IMR-90 (cell line): ENCODE results near the gene MISP3. TPM values are rescaled to one million over a fixed set of nuclear protein-coding genes. Genes with fewer than 3 reads are reported as not detected.
A peak's percentile ranks its signal among the peaks of the same experiment; 100 is the strongest.

Experiments
- ATAC-seq: fragments of 200-7000 bp; cut with Tn5 transposase; 2 replicates; pipeline ENCODE4 v1.9.1; 2020; ENCODE audit warnings: low read depth, mild to moderate bottlenecking, moderate library complexity
- BruUV-seq: library from RNA; stranded (reverse); fragments of 400-500 nt; replicated peaks from 2 replicates; lab custom pipeline; 2021; lab: Mats Ljungman, UMichigan
- CTCF ChIA-PET: fragments of 300-600 bp; formaldehyde crosslinking; extraction: SDS; loops from one replicate; lab custom pipeline; 2021; ENCODE audit warnings: antibody characterized with exemption; lab: Yijun Ruan, JAX
- POLR2A ChIA-PET: fragments of 300-600 bp; sonication (Branson Sonifier 250); formaldehyde crosslinking; loops from one replicate; lab custom pipeline; 2022; ENCODE audit warnings: antibody characterized with exemption; ENCODE audit not compliant: unreplicated experiment; lab: Charles Lee
- DNase-seq: peaks from one replicate; pipeline ENCODE4 v3.0.0; 2013
- H2AFZ ChIP-seq: replicated peaks from 2 replicates; pipeline ENCODE3; 2013; ENCODE audit warnings: low read length, mild to moderate bottlenecking; ENCODE audit not compliant: poor library complexity
- H2AK5ac ChIP-seq: 2 replicates; pipeline ENCODE4 v1.6.1; 2013; ENCODE audit warnings: low read depth, low read length, inconsistent platforms
- H2AK9ac ChIP-seq: replicated peaks from 2 replicates; pipeline ENCODE3; 2013; ENCODE audit warnings: mild to moderate bottlenecking, low read depth, low read length, moderate library complexity; ENCODE audit not compliant: poor library complexity
- H2BK120ac ChIP-seq: 2 replicates; pipeline ENCODE4 v1.6.1; 2013; ENCODE audit warnings: low read depth, low read length, inconsistent platforms
- H2BK15ac ChIP-seq: 3 replicates; pipeline ENCODE4 v1.6.1; 2013; ENCODE audit warnings: low read depth, low read length, inconsistent platforms
- H2BK20ac ChIP-seq: 2 replicates; pipeline ENCODE4 v1.6.1; 2013; ENCODE audit warnings: low read depth, mild to moderate bottlenecking, inconsistent platforms, low read length, moderate library complexity
- H2BK5ac ChIP-seq: 2 replicates; pipeline ENCODE4 v1.6.1; 2013; ENCODE audit warnings: mild to moderate bottlenecking, low read depth, low read length, inconsistent platforms; ENCODE audit not compliant: poor library complexity, severe bottlenecking
- H3K14ac ChIP-seq: replicated peaks from 2 replicates; pipeline ENCODE4 v1.6.1; 2013; ENCODE audit warnings: low read depth, low read length, inconsistent platforms
- H3K18ac ChIP-seq: 2 replicates; pipeline ENCODE4 v1.6.1; 2013; ENCODE audit warnings: low read depth, low read length, control low read depth
- H3K23ac ChIP-seq: 2 replicates; pipeline ENCODE4 v1.6.1; 2013; ENCODE audit warnings: low read depth, low read length, inconsistent platforms
- H3K27ac ChIP-seq: 2 replicates; pipeline ENCODE4 v1.5.1; 2013; ENCODE audit warnings: mild to moderate bottlenecking, control low read depth, low read length; ENCODE audit not compliant: insufficient read depth
- H3K27me3 ChIP-seq: 2 replicates; pipeline ENCODE4 v1.6.1; 2013; ENCODE audit warnings: low read length; ENCODE audit not compliant: control insufficient read depth, insufficient read depth
- H3K36me3 ChIP-seq: 2 replicates; pipeline ENCODE4 v1.6.1; 2013; ENCODE audit warnings: low read length, mixed read lengths; ENCODE audit not compliant: control insufficient read depth, insufficient read depth
- H3K4ac ChIP-seq: 2 replicates; pipeline ENCODE4 v1.6.1; 2013; ENCODE audit warnings: low read depth, low read length, inconsistent platforms
- H3K4me1 ChIP-seq: 2 replicates; pipeline ENCODE4 v1.6.1; 2013; ENCODE audit warnings: low read length, mixed read lengths; ENCODE audit not compliant: control insufficient read depth, insufficient read depth
- H3K4me2 ChIP-seq: 2 replicates; pipeline ENCODE4 v1.6.1; 2013; ENCODE audit warnings: low read depth, mild to moderate bottlenecking, control low read depth, low read length, moderate library complexity
- H3K4me3 ChIP-seq: 2 replicates; pipeline ENCODE4 v1.5.1; 2013; ENCODE audit warnings: low read depth, mild to moderate bottlenecking, control low read depth, low read length, moderate library complexity; ENCODE audit not compliant: insufficient read depth
- H3K56ac ChIP-seq: 2 replicates; pipeline ENCODE4 v1.6.1; 2013; ENCODE audit warnings: low read length, inconsistent platforms; ENCODE audit not compliant: insufficient read depth; ENCODE audit errors: extremely low read depth
- H3K79me1 ChIP-seq, 2 experiments: 2 replicates each; pipeline ENCODE4 v1.6.1; 2013; ENCODE audit warnings: low read length in 2 of 2, inconsistent platforms in 1 of 2, low read depth in 1 of 2
- H3K9ac ChIP-seq: 2 replicates; pipeline ENCODE4 v1.6.1; 2013; ENCODE audit warnings: low read depth, low read length, control low read depth
- H3K9me1 ChIP-seq: 2 replicates; pipeline ENCODE4 v1.6.1; 2013; ENCODE audit warnings: low read length, inconsistent platforms; ENCODE audit not compliant: insufficient read depth
- H3K9me3 ChIP-seq: 2 replicates; pipeline ENCODE4 v1.6.1; 2013; ENCODE audit warnings: low read length; ENCODE audit not compliant: control insufficient read depth, insufficient read depth
- H4K20me1 ChIP-seq: 2 replicates; pipeline ENCODE4 v1.6.1; 2013; ENCODE audit warnings: low read length, inconsistent platforms; ENCODE audit not compliant: insufficient read depth
- H4K5ac ChIP-seq: 2 replicates; pipeline ENCODE4 v1.6.1; 2013; ENCODE audit warnings: mild to moderate bottlenecking, low read depth, low read length, control low read depth
- H4K8ac ChIP-seq, 2 experiments: 2 replicates each; pipeline ENCODE4 v1.6.1; 2013; ENCODE audit warnings: low read depth in 2 of 2, low read length in 2 of 2, control low read depth in 1 of 2, inconsistent platforms in 1 of 2
- H4K91ac ChIP-seq: 2 replicates; pipeline ENCODE4 v1.6.1; 2013; ENCODE audit warnings: low read depth, low read length, inconsistent platforms; ENCODE audit not compliant: insufficient read depth
- BHLHE40 ChIP-seq: fragments of 150-350 bp; IDR thresholded peaks from 2 replicates; pipeline ENCODE4 v1.6.1; 2016; ENCODE audit warnings: mild to moderate bottlenecking, low read depth, low read length
- CEBPB ChIP-seq: IDR thresholded peaks from 2 replicates; pipeline ENCODE4 v1.6.1; 2012; ENCODE audit warnings: low read depth, low read length, improper control_type of control experiment
- CHD1 ChIP-seq: IDR thresholded peaks from 2 replicates; pipeline ENCODE4 v1.6.1; 2012; ENCODE audit warnings: low read depth, low read length, improper control_type of control experiment
- ELK1 ChIP-seq: fragments of 150-350 bp; IDR thresholded peaks from 2 replicates; pipeline ENCODE4 v1.6.1; 2016; ENCODE audit warnings: low read depth, mild to moderate bottlenecking, low read length, moderate library complexity, borderline replicate concordance
- FOS ChIP-seq: fragments of 150-350 bp; IDR thresholded peaks from 2 replicates; pipeline ENCODE4 v1.6.1; 2016; ENCODE audit warnings: low read depth, low read length
- MAFK ChIP-seq: IDR thresholded peaks from 2 replicates; pipeline ENCODE4 v1.6.1; 2012; ENCODE audit warnings: low read depth, low read length, improper control_type of control experiment
- MAZ ChIP-seq: IDR thresholded peaks from 2 replicates; pipeline ENCODE4 v1.6.1; 2012; ENCODE audit warnings: low read depth, mild to moderate bottlenecking, low read length, improper control_type of control experiment, moderate library complexity, borderline replicate concordance
- MXI1 ChIP-seq: IDR thresholded peaks from 2 replicates; pipeline ENCODE4 v1.6.1; 2012; ENCODE audit warnings: low read depth, mild to moderate bottlenecking, low read length, moderate library complexity, borderline replicate concordance
- NFE2L2 ChIP-seq: fragments of 150-350 bp; IDR thresholded peaks from 2 replicates; pipeline ENCODE4 v1.6.1; 2016; ENCODE audit warnings: low read depth, mild to moderate bottlenecking, low read length
- POLR2A ChIP-seq: IDR thresholded peaks from 2 replicates; pipeline ENCODE4 v1.6.1; 2012; ENCODE audit warnings: mild to moderate bottlenecking, low read depth, low read length
- RAD21 ChIP-seq: IDR thresholded peaks from 2 replicates; pipeline ENCODE4 v1.6.1; 2012; ENCODE audit warnings: low read length, improper control_type of control experiment
- RCOR1 ChIP-seq: IDR thresholded peaks from 2 replicates; pipeline ENCODE4 v1.6.1; 2012; ENCODE audit warnings: mild to moderate bottlenecking, low read length, improper control_type of control experiment; ENCODE audit not compliant: insufficient replicate concordance
- RFX5 ChIP-seq: IDR thresholded peaks from 2 replicates; pipeline ENCODE4 v1.8.0; 2012; ENCODE audit warnings: low read depth, mild to moderate bottlenecking, low read length, moderate library complexity
- WGBS, 2 experiments: methylation state at CpG; one replicate each; pipeline versions ENCODE4 v1.1.5 to v1.1.7; 2013; ENCODE audit warnings: missing lambda C conversion rate in 2 of 2; ENCODE audit not compliant: insufficient read length in 1 of 2; ENCODE audit errors: extremely low coverage in 2 of 2; 5-methylcytosine and 5-hydroxymethylcytosine counted together
- dilution Hi-C: fragments of 300-500 bp; cut with HindIII; formaldehyde crosslinking; loops from one replicate; pipeline ENCODE4 v1.14.3; 2018; ENCODE audit warnings: low sequenced_read_pairs; ENCODE audit not compliant: unreplicated experiment
- in situ Hi-C: fragments of 300-500 bp; cut with MboI; formaldehyde crosslinking; loops from 3 replicates; pipeline ENCODE4 v1.14.3; 2019; ENCODE audit warnings: low sequenced_read_pairs, inconsistent platforms, mixed read lengths
- intact Hi-C: fragments of 100-400 bp; cut with micrococcal nuclease; formaldehyde crosslinking; loops from 2 replicates; pipeline ENCODE4 v1.10.0; 2022
- polyA plus RNA-seq, 3 experiments: library from polyadenylated mRNA; depleted of rRNA; stranded (reverse); fragments of >200 nt; gene quantifications; 2 replicates each; pipeline ENCODE4 v1.2.3, GENCODE V29; 2012; ENCODE audit warnings: low replicate concordance in 1 of 3
- total RNA-seq: library from RNA; depleted of rRNA; stranded (reverse); fragments of >200 nt; gene quantifications from 2 replicates; pipeline ENCODE4 v1.2.3, GENCODE V29; 2012
- TF ChIP-seq, protein P1 (sequence below): fragments of 150-350 bp; IDR thresholded peaks from 2 replicates; pipeline ENCODE4 v1.6.1; 2017; ENCODE audit warnings: mild to moderate bottlenecking, antibody characterized with exemption, low read length, low read depth
- TF ChIP-seq, protein P2 (sequence below): conservative IDR thresholded peaks from 2 replicates; pipeline ENCODE4 v1.5.1; 2012; ENCODE audit warnings: mild to moderate bottlenecking, low read depth, low read length, improper control_type of control experiment

The MISP3 gene
- total and polyA plus RNA-seq, 2 of the 4 experiments (the other 2 are of a cell fraction) = under 0.01 to 0.68 TPM

DNA sequence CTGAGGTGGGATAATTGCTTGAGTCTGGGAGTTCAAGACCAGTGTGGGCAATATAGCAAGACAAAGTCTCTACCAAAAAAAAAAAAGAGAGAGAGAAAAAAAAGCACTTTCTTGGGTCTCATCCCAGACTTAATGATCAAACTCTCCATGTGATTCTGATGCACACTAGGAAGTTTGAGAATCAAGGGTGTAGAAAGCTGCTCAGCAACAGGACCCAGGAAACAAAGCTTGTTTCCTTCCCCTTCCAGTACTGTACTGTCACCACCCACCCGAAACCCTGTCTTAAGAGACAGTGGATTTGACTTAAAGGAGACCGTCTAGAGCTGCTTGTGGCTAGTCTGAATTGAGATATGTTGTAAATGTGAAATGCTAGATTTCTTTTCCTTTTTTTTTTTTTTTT is 5.8 kb downstream of the MISP3 start:
- no peak overlapping the region for H3K18ac ChIP-seq
- H4K91ac ChIP-seq = no peak overlapping the region
- H3K4me2 ChIP-seq = no peak overlapping the region
- ATAC-seq (no peak), DNase-seq (peak; percentile 38)
- H3K9ac ChIP-seq = no peak overlapping the region
- H3K36me3 ChIP-seq = no peaks in the 10 kb centered on the region
- no TSS peak for BruUV-seq
- H3K4ac ChIP-seq = no peak overlapping the region
- no peaks in the 10 kb centered on the region for H3K9me3 ChIP-seq
- H3K23ac ChIP-seq = no peak overlapping the region
- H2BK20ac ChIP-seq = no peak overlapping the region
- H3K27ac ChIP-seq = no peak overlapping the region
- no peak overlapping the region for H4K5ac ChIP-seq
- ChIA-PET POLR2A (no interaction called here), CTCF (interaction anchor here (0.7 to 0.8 kb wide), 2 partner anchors 139 to 1075 kb away, joined by 3 to 4 read pairs; no protein-coding TSS in a partner anchor)
- no peaks in the 10 kb centered on the region for H3K27me3 ChIP-seq
- no peak overlapping the region for H2BK120ac ChIP-seq
- no peak overlapping the region for H3K56ac ChIP-seq
- H2BK15ac ChIP-seq = no peak overlapping the region
- peaks cover 12 to 37% of the 10 kb centered on the region in 2 experiments for H3K79me1 ChIP-seq
- peaks cover 15% of the 10 kb centered on the region for H3K4me1 ChIP-seq
- peaks cover 10% of the 10 kb centered on the region; the same call in 1 of the 2 replicates for H3K9me1 ChIP-seq
- H2AK5ac ChIP-seq = no peak overlapping the region
- no peak overlapping the region for H3K14ac ChIP-seq
- TF ChIP-seq MAZ (no peak), MXI1 (no peak), MAFK (no peak), CEBPB (no peak), BHLHE40 (no peak), RAD21 (no peak), NFE2L2 (no peak), ELK1 (no peak), CHD1 (no peak), FOS (no peak), RCOR1 (no peak), RFX5 (no peak), POLR2A (no peak)
- TF ChIP-seq, protein P1, sequence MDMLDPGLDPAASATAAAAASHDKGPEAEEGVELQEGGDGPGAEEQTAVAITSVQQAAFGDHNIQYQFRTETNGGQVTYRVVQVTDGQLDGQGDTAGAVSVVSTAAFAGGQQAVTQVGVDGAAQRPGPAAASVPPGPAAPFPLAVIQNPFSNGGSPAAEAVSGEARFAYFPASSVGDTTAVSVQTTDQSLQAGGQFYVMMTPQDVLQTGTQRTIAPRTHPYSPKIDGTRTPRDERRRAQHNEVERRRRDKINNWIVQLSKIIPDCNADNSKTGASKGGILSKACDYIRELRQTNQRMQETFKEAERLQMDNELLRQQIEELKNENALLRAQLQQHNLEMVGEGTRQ = no peak
- TF ChIP-seq, protein P2, sequence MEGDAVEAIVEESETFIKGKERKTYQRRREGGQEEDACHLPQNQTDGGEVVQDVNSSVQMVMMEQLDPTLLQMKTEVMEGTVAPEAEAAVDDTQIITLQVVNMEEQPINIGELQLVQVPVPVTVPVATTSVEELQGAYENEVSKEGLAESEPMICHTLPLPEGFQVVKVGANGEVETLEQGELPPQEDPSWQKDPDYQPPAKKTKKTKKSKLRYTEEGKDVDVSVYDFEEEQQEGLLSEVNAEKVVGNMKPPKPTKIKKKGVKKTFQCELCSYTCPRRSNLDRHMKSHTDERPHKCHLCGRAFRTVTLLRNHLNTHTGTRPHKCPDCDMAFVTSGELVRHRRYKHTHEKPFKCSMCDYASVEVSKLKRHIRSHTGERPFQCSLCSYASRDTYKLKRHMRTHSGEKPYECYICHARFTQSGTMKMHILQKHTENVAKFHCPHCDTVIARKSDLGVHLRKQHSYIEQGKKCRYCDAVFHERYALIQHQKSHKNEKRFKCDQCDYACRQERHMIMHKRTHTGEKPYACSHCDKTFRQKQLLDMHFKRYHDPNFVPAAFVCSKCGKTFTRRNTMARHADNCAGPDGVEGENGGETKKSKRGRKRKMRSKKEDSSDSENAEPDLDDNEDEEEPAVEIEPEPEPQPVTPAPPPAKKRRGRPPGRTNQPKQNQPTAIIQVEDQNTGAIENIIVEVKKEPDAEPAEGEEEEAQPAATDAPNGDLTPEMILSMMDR = no peak
- no peak overlapping the region for H2AK9ac ChIP-seq
- H4K20me1 ChIP-seq = no peaks in the 10 kb centered on the region
- no peak overlapping the region for H3K4me3 ChIP-seq
- intact Hi-C loops (no loop called here), in situ Hi-C loops (loop anchor here (25.0 kb wide), 1 partner anchor 316 kb away; the partner anchor contains the start of genes C19orf53 and MRI1), dilution Hi-C loops (no loop called here)
- H4K8ac ChIP-seq = no peak overlapping the region
- no peak overlapping the region for H2AFZ ChIP-seq
- H2BK5ac ChIP-seq = no peak overlapping the region
- WGBS, 2 experiments = no CpG with 5 or more reads among the region's 2 CpGs
